Central memory CD4-positive, alpha-beta T cell (primary cell): ENCODE measurements around the gene SPINT1.

Source experiments
- DNase-seq: peaks from one replicate; pipeline ENCODE4 v3.0.0; 2022

SPINT1 gene

GRCh38 chr15:40863660-40864270 is 19.9 kb downstream of the SPINT1 start:
- no peak for DNase-seq

GRCh38 chr15:40867199-40867598 is 23.4 kb downstream of the SPINT1 start:
- DNase-seq = no peak

- DNase-seq = no peak
Measured at GRCh38 chr15:40869686-40870085, 25.8 kb downstream of the SPINT1 start.

GRCh38 chr15:40870716-40871115 is 26.9 kb downstream of the SPINT1 start:
- no peak for DNase-seq

GRCh38 chr15:40871749-40872617 is 28.1 kb downstream of the SPINT1 start:
- no peak for DNase-seq

- DNase-seq = no peak
Measured at GRCh38 chr15:40872791-40873693, 29.2 kb downstream of the SPINT1 start.

- peak; percentile 21 for DNase-seq
Measured at GRCh38 chr15:40873694-40874561, 30.1 kb downstream of the SPINT1 start, which contains the start of gene RHOV. TSS of gene RHOV (minus strand) at chr15:40874234. CDS start at chr15:40874139, 95 bp downstream.

- no peak for DNase-seq
Measured at GRCh38 chr15:40875991-40876730, 32.3 kb downstream of the SPINT1 start.

GRCh38 chr15:40877694-40878093 is 33.8 kb downstream of the SPINT1 start:
- no peak for DNase-seq

GRCh38 chr15:40878785-40879184 is 34.9 kb downstream of the SPINT1 start:
- DNase-seq = no peak

GRCh38 chr15:40879609-40880008 is 35.8 kb downstream of the SPINT1 start:
- DNase-seq = no peak

- no peak for DNase-seq
Measured at GRCh38 chr15:40881351-40881750, 37.5 kb downstream of the SPINT1 start.

GRCh38 chr15:40886586-40886985 is 42.7 kb downstream of the SPINT1 start:
- DNase-seq = no peak

GRCh38 chr15:40889112-40889511 is 45.3 kb downstream of the SPINT1 start:
- no peak for DNase-seq

GRCh38 chr15:40891138-40891537 is 47.3 kb downstream of the SPINT1 start:
- DNase-seq = no peak

GRCh38 chr15:40891810-40892446 is 48.1 kb downstream of the SPINT1 start:
- no peak for DNase-seq

GRCh38 chr15:40892447-40893012 is 48.7 kb downstream of the SPINT1 start:
- no peak for DNase-seq

GRCh38 chr15:40893019-40893670 is 49.3 kb downstream of the SPINT1 start:
- no peak for DNase-seq

GRCh38 chr15:40893733-40894680 is 50.2 kb downstream of the SPINT1 start, which contains the start of gene VPS18:
TSS of gene VPS18 (plus strand) at chr15:40894450. CDS start at chr15:40894769, 319 bp downstream.
- DNase-seq = peak; percentile 98
